Gastroesophageal sphincter (tissue), 3 donors: Measurements from ENCODE around the gene MCM3AP.

Source experiments
- POLR2A ChIP-seq, 2 donors: fragments of 450-650 bp; IDR thresholded peaks; one replicate each; pipeline ENCODE4 v1.6.1; 2017; ENCODE audit warnings: antibody characterized with exemption in 2 of 2, mild to moderate bottlenecking in 2 of 2, moderate library complexity in 1 of 2
- POLR2AphosphoS5 ChIP-seq: sonication (generic); formaldehyde crosslinking; IDR thresholded peaks from one replicate; pipeline ENCODE4 v1.6.1; 2017; ENCODE audit warnings: antibody characterized with exemption
- TF ChIP-seq, protein P1 (sequence below), 4 experiments: fragments of 200-600 bp in 2 of 4; fragments of 450-650 bp in 2 of 4; sonication (generic) in 1 of 4; IDR thresholded peaks; one replicate each; pipeline ENCODE4 v1.5.1; 2017 to 2019; ENCODE audit warnings: antibody characterized with exemption in 4 of 4, mild to moderate bottlenecking in 2 of 4, moderate library complexity in 2 of 4

DNA sequence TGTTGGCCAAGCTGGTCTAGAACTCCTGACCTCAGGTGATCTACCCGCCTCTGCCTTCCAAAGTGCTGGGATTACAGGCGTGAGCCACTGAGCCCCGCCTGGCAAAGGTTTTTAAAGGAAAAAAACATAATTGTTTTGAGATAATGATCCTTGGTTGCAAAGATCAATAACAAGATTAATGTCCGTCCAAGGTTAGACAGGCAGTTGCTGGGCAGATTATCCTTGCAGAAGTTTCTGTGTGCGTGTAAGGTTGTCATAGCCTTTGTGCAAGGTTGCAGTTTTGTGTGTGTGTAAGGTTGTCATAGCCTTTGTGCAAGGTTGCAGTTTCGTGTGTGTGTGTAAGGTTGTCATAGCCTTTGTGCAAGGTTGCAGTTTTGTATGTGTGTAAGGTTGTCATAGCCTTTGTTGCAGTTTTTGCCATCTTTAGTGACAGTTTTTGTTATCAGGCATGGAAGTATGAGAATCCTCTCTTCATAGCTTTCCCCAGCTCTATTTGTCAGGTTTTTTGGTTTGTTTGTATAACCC lies 4.3 kb upstream of the MCM3AP start:
- TF ChIP-seq, protein P1, sequence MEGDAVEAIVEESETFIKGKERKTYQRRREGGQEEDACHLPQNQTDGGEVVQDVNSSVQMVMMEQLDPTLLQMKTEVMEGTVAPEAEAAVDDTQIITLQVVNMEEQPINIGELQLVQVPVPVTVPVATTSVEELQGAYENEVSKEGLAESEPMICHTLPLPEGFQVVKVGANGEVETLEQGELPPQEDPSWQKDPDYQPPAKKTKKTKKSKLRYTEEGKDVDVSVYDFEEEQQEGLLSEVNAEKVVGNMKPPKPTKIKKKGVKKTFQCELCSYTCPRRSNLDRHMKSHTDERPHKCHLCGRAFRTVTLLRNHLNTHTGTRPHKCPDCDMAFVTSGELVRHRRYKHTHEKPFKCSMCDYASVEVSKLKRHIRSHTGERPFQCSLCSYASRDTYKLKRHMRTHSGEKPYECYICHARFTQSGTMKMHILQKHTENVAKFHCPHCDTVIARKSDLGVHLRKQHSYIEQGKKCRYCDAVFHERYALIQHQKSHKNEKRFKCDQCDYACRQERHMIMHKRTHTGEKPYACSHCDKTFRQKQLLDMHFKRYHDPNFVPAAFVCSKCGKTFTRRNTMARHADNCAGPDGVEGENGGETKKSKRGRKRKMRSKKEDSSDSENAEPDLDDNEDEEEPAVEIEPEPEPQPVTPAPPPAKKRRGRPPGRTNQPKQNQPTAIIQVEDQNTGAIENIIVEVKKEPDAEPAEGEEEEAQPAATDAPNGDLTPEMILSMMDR (IDR thresholded peaks at IDR 0.05) = no peak
- TF ChIP-seq POLR2A (IDR thresholded peaks at IDR 0.05) = no peak
- TF ChIP-seq POLR2AphosphoS5 = no peak
